HepG2 (cell line): ENCODE measurements around the gene BABAM2. TPM values are rescaled to one million over a fixed set of nuclear protein-coding genes. Genes with fewer than 3 reads are reported as not detected.

ENCODE experiments used
- BCLAF1 ChIP-seq: fragments of 450-650 bp; IDR thresholded peaks from 2 replicates; pipeline ENCODE4 v1.6.1; 2017; ENCODE audit warnings: mild to moderate bottlenecking
- CEBPB ChIP-seq: IDR thresholded peaks from 2 replicates; pipeline ENCODE4 v1.6.1; 2011; ENCODE audit warnings: low read depth, low read length, improper control_type of control experiment, borderline replicate concordance
- EP300 ChIP-seq, 3 experiments: sonication (generic) in 1 of 3; formaldehyde crosslinking in 1 of 3; IDR thresholded peaks; 2 replicates each; pipeline versions ENCODE4 v1.5.1 to v1.6.1; 2011 to 2020; ENCODE audit warnings: low read depth in 2 of 3, low read length in 2 of 3, borderline replicate concordance in 1 of 3, improper control_type of control experiment in 1 of 3, mild to moderate bottlenecking in 1 of 3, missing genetic modification reagents in 1 of 3, moderate library complexity in 1 of 3
- FOXK2 ChIP-seq: fragments of 450-650 bp; IDR thresholded peaks from 2 replicates; pipeline ENCODE4 v1.6.1; 2016
- KAT2B ChIP-seq: fragments of 150-350 bp; IDR thresholded peaks from 2 replicates; pipeline ENCODE4 v1.6.1; 2014; ENCODE audit warnings: low read depth, low read length, borderline replicate concordance
- MEF2D ChIP-seq: sonication (generic); formaldehyde crosslinking; IDR thresholded peaks from 2 replicates; pipeline ENCODE4 v1.5.1; 2020; ENCODE audit warnings: mild to moderate bottlenecking, missing genetic modification reagents
- MXD1 ChIP-seq: sonication (generic); formaldehyde crosslinking; IDR thresholded peaks from 2 replicates; pipeline ENCODE4 v1.4.0; 2020; ENCODE audit warnings: mild to moderate bottlenecking, missing genetic modification reagents
- NFKBIZ ChIP-seq: IDR thresholded peaks from 2 replicates; pipeline ENCODE4 v1.6.1; 2018; ENCODE audit warnings: missing genetic modification reagents, missing compliant biosample characterization
- RCOR2 ChIP-seq: IDR thresholded peaks from 2 replicates; pipeline ENCODE4 v1.6.1; 2016; ENCODE audit warnings: missing biosample characterization, missing genetic modification reagents
- REXO4 ChIP-seq: sonication (generic); formaldehyde crosslinking; IDR thresholded peaks from 2 replicates; pipeline ENCODE4 v1.8.0; 2022; ENCODE audit warnings: missing genetic modification reagents, mild to moderate bottlenecking, borderline replicate concordance
- SIN3A ChIP-seq: IDR thresholded peaks from 2 replicates; pipeline ENCODE4 v1.6.1; 2011; ENCODE audit warnings: low read depth, mild to moderate bottlenecking, control low read depth, low read length, borderline replicate concordance
- SRY ChIP-seq: sonication (generic); formaldehyde crosslinking; IDR thresholded peaks from 2 replicates; pipeline ENCODE4 v1.8.0; 2022; ENCODE audit warnings: mild to moderate bottlenecking, missing genetic modification reagents
- ZBTB4 ChIP-seq: sonication (generic); formaldehyde crosslinking; IDR thresholded peaks from 2 replicates; pipeline ENCODE4 v1.4.0; 2020; ENCODE audit warnings: missing genetic modification reagents, mild to moderate bottlenecking, borderline replicate concordance
- ZBTB43 ChIP-seq: sonication (generic); formaldehyde crosslinking; conservative IDR thresholded peaks from 2 replicates; pipeline ENCODE4 v1.4.0; 2020; ENCODE audit warnings: missing genetic modification reagents
- ZMYM3 ChIP-seq: sonication (generic); formaldehyde crosslinking; IDR thresholded peaks from 2 replicates; pipeline ENCODE4 v1.5.1; 2020; ENCODE audit warnings: mild to moderate bottlenecking, missing genetic modification reagents
- ZNF234 ChIP-seq: sonication (generic); formaldehyde crosslinking; conservative IDR thresholded peaks from 2 replicates; pipeline ENCODE4 v1.5.1; 2020; ENCODE audit warnings: mild to moderate bottlenecking, missing genetic modification reagents
- ZNF709 ChIP-seq: sonication (generic); formaldehyde crosslinking; IDR thresholded peaks from 2 replicates; pipeline ENCODE4 v1.5.0; 2020; ENCODE audit warnings: mild to moderate bottlenecking, missing genetic modification reagents
- ZNF788 ChIP-seq: sonication (generic); formaldehyde crosslinking; IDR thresholded peaks from 2 replicates; pipeline ENCODE4 v1.5.0; 2020; ENCODE audit warnings: mild to moderate bottlenecking, missing genetic modification reagents, borderline replicate concordance
- polyA plus RNA-seq, 8 experiments: library from polyadenylated mRNA; depleted of rRNA in 3 of 8; stranded (reverse) in 7 of 8; unstranded in 1 of 8; fragments of >200 nt; fragmentation: Illumina TruSeq in 4 of 8; extraction: Trizol in 4 of 8; gene quantifications; 2 replicates each; pipeline versions ENCODE4 v1.2.1 to v1.2.3, GENCODE V29; 2011 to 2016; ENCODE audit warnings: low read depth in 4 of 8, missing spikeins in 1 of 8, mixed read lengths in 1 of 8; ENCODE audit not compliant: insufficient read depth in 1 of 8
- total RNA-seq, 5 experiments: library from RNA; depleted of rRNA; stranded (reverse); fragments of >200 nt; fragmentation: Illumina TruSeq; extraction: Trizol; gene quantifications; 2 replicates each; pipeline ENCODE4 v1.2.3, GENCODE V29; 2016; ENCODE audit warnings: low read depth in 1 of 5
- TF ChIP-seq, protein P1 (sequence below): sonication (generic); formaldehyde crosslinking; IDR thresholded peaks from 2 replicates; pipeline ENCODE4 v1.4.0; 2020; ENCODE audit warnings: missing genetic modification reagents

Gene BABAM2
- total and polyA plus RNA-seq, 2 of the 13 experiments (the other 11 are each of a cell fraction or from before 2014, with no cell fraction given), result 24.9 to 28.0 TPM

GRCh38 chr2:28359222-28360057 is 468.9 kb downstream of the BABAM2 start (continued):
- TF ChIP-seq, protein P1, sequence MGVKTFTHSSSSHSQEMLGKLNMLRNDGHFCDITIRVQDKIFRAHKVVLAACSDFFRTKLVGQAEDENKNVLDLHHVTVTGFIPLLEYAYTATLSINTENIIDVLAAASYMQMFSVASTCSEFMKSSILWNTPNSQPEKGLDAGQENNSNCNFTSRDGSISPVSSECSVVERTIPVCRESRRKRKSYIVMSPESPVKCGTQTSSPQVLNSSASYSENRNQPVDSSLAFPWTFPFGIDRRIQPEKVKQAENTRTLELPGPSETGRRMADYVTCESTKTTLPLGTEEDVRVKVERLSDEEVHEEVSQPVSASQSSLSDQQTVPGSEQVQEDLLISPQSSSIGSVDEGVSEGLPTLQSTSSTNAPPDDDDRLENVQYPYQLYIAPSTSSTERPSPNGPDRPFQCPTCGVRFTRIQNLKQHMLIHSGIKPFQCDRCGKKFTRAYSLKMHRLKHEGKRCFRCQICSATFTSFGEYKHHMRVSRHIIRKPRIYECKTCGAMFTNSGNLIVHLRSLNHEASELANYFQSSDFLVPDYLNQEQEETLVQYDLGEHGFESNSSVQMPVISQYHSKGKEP, result no peak
- TF ChIP-seq ZNF788 (CRISPR knock-in tag), result 0 out of 2 replicates have a peak, but pooled peaks have one; percentile 50
- TF ChIP-seq KAT2B, result no peak
- TF ChIP-seq ZBTB4 (CRISPR knock-in tag), result no peak
- no peak for TF ChIP-seq CEBPB
- no peak for TF ChIP-seq REXO4
- TF ChIP-seq SIN3A, result peak; percentile 45; the same call in 1 of the 2 replicates
- TF ChIP-seq MXD1 (CRISPR knock-in tag), result 0 out of 2 replicates have a peak, but pooled peaks have one; percentile 28
- TF ChIP-seq MEF2D (CRISPR knock-in tag), result no peak; the same call in 1 of the 2 replicates
- no peak for TF ChIP-seq BCLAF1
- TF ChIP-seq ZNF234, result no peak
- TF ChIP-seq NFKBIZ (CRISPR knock-in tag), result 0 out of 2 replicates have a peak, but pooled peaks have one; percentile 26
- no peak for TF ChIP-seq ZMYM3 (CRISPR knock-in tag)
- TF ChIP-seq RCOR2 (CRISPR knock-in tag), result no peak
- 0 out of 2 replicates have a peak, but pooled peaks have one; percentile 19 for TF ChIP-seq ZBTB43 (CRISPR knock-in tag)
- no peak for TF ChIP-seq ZNF709
- TF ChIP-seq FOXK2, result no peak
- TF ChIP-seq SRY, result no peak
- peak in 1 of 2 experiments; percentile 22; a peak in 1 of 4 replicates for TF ChIP-seq EP300 (IDR thresholded peaks at IDR 0.05; ENCODE audit: low read depth in 2 of 2, low read length in 2 of 2)
- no peak for TF ChIP-seq EP300 (CRISPR knock-in tag; IDR thresholded peaks at IDR 0.05; ENCODE audit: borderline replicate concordance)
